Neural crest cell (in vitro differentiated cells): ENCODE data around the gene CEPT1. TPM values are rescaled to one million over a fixed set of nuclear protein-coding genes. Genes with fewer than 3 reads are reported as not detected.

Experiments used
- DNase-seq: peaks from one replicate; pipeline ENCODE4 v3.0.0; 2021; ENCODE audit warnings: low read depth, mixed read lengths, low spot score
- H3K27ac Mint-ChIP-seq: one replicate; pipeline ENCODE4 v1.8.0; 2021; ENCODE audit warnings: mild to moderate bottlenecking, mixed read lengths; ENCODE audit not compliant: unreplicated experiment
- H3K27me3 Mint-ChIP-seq: 2 replicates; pipeline ENCODE4 v1.8.0; 2021; ENCODE audit warnings: low read depth, mild to moderate bottlenecking, mixed read lengths
- H3K36me3 Mint-ChIP-seq: 2 replicates; pipeline ENCODE4 v1.8.0; 2021; ENCODE audit warnings: low read depth, mild to moderate bottlenecking, mixed read lengths
- H3K4me1 Mint-ChIP-seq: 2 replicates; pipeline ENCODE4 v1.8.0; 2021; ENCODE audit warnings: mixed read lengths
- H3K4me3 Mint-ChIP-seq: one replicate; pipeline ENCODE4 v1.8.0; 2021; ENCODE audit warnings: mild to moderate bottlenecking, mixed read lengths
- H3K9me3 Mint-ChIP-seq: 2 replicates; pipeline ENCODE4 v1.8.0; 2021; ENCODE audit warnings: mixed read lengths
- CTCF ChIP-seq: fragments of 200-600 bp; sonication (generic); conservative IDR thresholded peaks from 2 replicates; pipeline ENCODE4 v1.5.0; 2021; ENCODE audit warnings: antibody characterized with exemption, mild to moderate bottlenecking
- total RNA-seq: library from RNA; stranded (reverse); gene quantifications from 2 replicates; pipeline ENCODE4 v1.2.1, GENCODE V29; 2021

The CEPT1 gene
- total RNA-seq, 1 donor from 2014 or later, result 27.3 TPM

DNA sequence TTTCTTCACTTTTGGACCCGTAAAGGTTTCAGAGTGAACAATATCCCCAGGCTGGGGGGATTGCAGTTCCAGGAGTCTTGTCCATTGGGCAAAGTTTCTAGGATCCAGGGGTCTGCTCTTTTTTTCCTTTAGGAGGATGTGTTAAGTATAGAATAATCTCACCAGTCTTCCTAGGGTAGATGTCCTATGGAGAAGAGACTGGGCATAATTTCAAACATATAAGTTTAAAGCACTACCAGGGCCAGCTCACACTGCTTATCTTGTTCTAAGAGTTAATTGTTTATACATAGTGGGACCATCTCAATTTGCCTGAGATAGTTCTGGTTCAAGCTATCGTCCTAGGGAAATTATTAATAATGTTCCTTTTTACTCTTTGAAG is 88.7 kb downstream of the CEPT1 start:
- Mint-ChIP-seq H3K4me1 (peaks cover 32% of the 10 kb centered on the region), H3K36me3 (no peaks in the 10 kb centered on the region), H3K27me3 (no peaks in the 10 kb centered on the region), H3K9me3 (no peaks in the 10 kb centered on the region), H3K4me3 (peak overlapping the region; percentile 45), H3K27ac (no peak overlapping the region)
- no peak for TF ChIP-seq CTCF
- no peak for DNase-seq

DNA sequence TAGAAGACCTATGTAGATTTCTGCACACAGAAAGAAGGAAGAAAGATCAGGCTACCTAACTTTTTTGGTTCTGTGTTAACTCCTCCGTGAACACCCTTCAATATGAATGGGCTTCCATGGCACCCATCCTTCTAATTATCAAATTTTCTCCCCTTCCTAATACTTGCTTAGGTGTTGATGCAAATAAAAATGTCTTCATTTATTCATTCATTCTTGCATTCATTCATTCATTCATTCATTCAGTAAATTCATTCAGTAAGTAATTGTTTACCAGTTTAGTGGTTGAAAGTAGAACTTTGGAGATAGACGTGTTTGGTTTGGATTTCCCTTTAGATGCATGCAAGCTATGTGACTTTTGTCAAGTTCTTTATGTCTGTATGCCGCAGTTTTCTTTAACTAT is 92.1 kb downstream of the CEPT1 start:
- no peak for DNase-seq
- H3K27ac Mint-ChIP-seq, result no peak overlapping the region
- H3K4me1 Mint-ChIP-seq, result peaks cover 31% of the 10 kb centered on the region
- no peaks in the 10 kb centered on the region for H3K36me3 Mint-ChIP-seq
- no peak overlapping the region for H3K4me3 Mint-ChIP-seq
- no peaks in the 10 kb centered on the region for H3K9me3 Mint-ChIP-seq
- no peaks in the 10 kb centered on the region for H3K27me3 Mint-ChIP-seq
- no peak for TF ChIP-seq CTCF

GRCh38 chr1:111234258-111234657 is 94.2 kb downstream of the CEPT1 start:
- Mint-ChIP-seq H3K9me3 (no peaks in the 10 kb centered on the region), H3K36me3 (no peaks in the 10 kb centered on the region), H3K4me3 (no peak overlapping the region), H3K27ac (no peak overlapping the region), H3K4me1 (peaks cover 26% of the 10 kb centered on the region), H3K27me3 (no peaks in the 10 kb centered on the region)
- no peak for DNase-seq
- TF ChIP-seq CTCF, result no peak

Other genes starting within 250 kb of the CEPT1 start
- 9.7 and 10.9 TPM in 2 replicates for gene LRIF1, start 176.3 kb upstream of the CEPT1 start, total RNA-seq
- gene DRAM2, start 130 bp upstream of the CEPT1 start, total RNA-seq, result 28.2 and 29.4 TPM in 2 replicates
- gene DENND2D, start 60.4 kb downstream of the CEPT1 start, total RNA-seq, result not detected in 2 replicates
- not detected in 2 replicates for gene CHI3L2, start 87.5 kb downstream of the CEPT1 start, total RNA-seq
- not detected in 2 replicates for gene CHIA, start 150.6 kb downstream of the CEPT1 start, total RNA-seq